Neuronal stem cell (in vitro differentiated cells): Measurements from ENCODE around the gene ILF3.

Experiments used
- DNase-seq: peaks from one replicate; pipeline ENCODE4 v3.0.0-alpha.2; 2013; ENCODE audit warnings: low spot score
- H2AFZ ChIP-seq: one replicate; pipeline ENCODE4 v1.6.1; 2013; ENCODE audit warnings: mild to moderate bottlenecking, low read length, inconsistent platforms
- H2AK5ac ChIP-seq: 2 replicates; pipeline ENCODE4 v1.6.1; 2013; ENCODE audit warnings: low read depth, mild to moderate bottlenecking, inconsistent platforms, low read length, moderate library complexity, mixed read lengths
- H2BK120ac ChIP-seq: 2 replicates; pipeline ENCODE4 v1.6.1; 2013; ENCODE audit warnings: low read depth, mild to moderate bottlenecking, inconsistent platforms, low read length, moderate library complexity, mixed read lengths
- H2BK12ac ChIP-seq: one replicate; pipeline ENCODE4 v1.6.1; 2013; ENCODE audit warnings: low read length, inconsistent platforms
- H2BK15ac ChIP-seq: 2 replicates; pipeline ENCODE4 v1.6.1; 2013; ENCODE audit warnings: mild to moderate bottlenecking, low read length, inconsistent platforms, mixed read lengths
- H2BK5ac ChIP-seq: one replicate; pipeline ENCODE4 v1.6.1; 2013; ENCODE audit warnings: inconsistent platforms, mild to moderate bottlenecking, low read length, moderate library complexity
- H3K14ac ChIP-seq: one replicate; pipeline ENCODE4 v1.6.1; 2013; ENCODE audit warnings: low read length, inconsistent platforms
- H3K18ac ChIP-seq: 2 replicates; pipeline ENCODE4 v1.6.1; 2013; ENCODE audit warnings: low read length, inconsistent platforms
- H3K23ac ChIP-seq: 2 replicates; pipeline ENCODE4 v1.6.1; 2013; ENCODE audit warnings: low read depth, mild to moderate bottlenecking, mixed read lengths, low read length, inconsistent platforms; ENCODE audit not compliant: poor library complexity
- H3K27ac ChIP-seq: replicated peaks from 3 replicates; pipeline ENCODE4 v1.5.1; 2013; ENCODE audit warnings: low read length, inconsistent platforms
- H3K27me3 ChIP-seq, 3 experiments: 2 replicates each; pipeline ENCODE4 v1.6.1; 2013; ENCODE audit warnings: low read length in 3 of 3, mild to moderate bottlenecking in 2 of 3, inconsistent platforms in 1 of 3, low read depth in 1 of 3, mixed read lengths in 1 of 3, moderate library complexity in 1 of 3; ENCODE audit not compliant: control insufficient read depth in 3 of 3, insufficient read depth in 3 of 3
- H3K36me3 ChIP-seq, 2 donors: replicated peaks in 1 of 2; 2 replicates each; pipeline ENCODE4 v1.6.1; 2013; ENCODE audit warnings: low read length in 2 of 2; ENCODE audit not compliant: control insufficient read depth in 2 of 2, insufficient read depth in 2 of 2
- H3K4ac ChIP-seq: 2 replicates; pipeline ENCODE4 v1.6.1; 2013; ENCODE audit warnings: inconsistent platforms, mild to moderate bottlenecking, low read length, moderate library complexity
- H3K4me1 ChIP-seq, 2 donors: 1 replicate in 1 of 2; 2 replicates in 1 of 2; pipeline ENCODE4 v1.6.1; 2013; ENCODE audit warnings: low read length in 2 of 2, low read depth in 1 of 2; ENCODE audit not compliant: control insufficient read depth in 2 of 2, insufficient read depth in 1 of 2
- H3K4me2 ChIP-seq: one replicate; pipeline ENCODE4 v1.6.1; 2013; ENCODE audit warnings: mild to moderate bottlenecking, low read length, inconsistent platforms; ENCODE audit not compliant: insufficient read depth, poor library complexity, severe bottlenecking
- H3K4me3 ChIP-seq, 2 donors: 2 replicates each; pipeline ENCODE4 v1.5.1; 2013; ENCODE audit warnings: low read length in 2 of 2, mild to moderate bottlenecking in 2 of 2, inconsistent platforms in 1 of 2, moderate library complexity in 1 of 2
- H3K79me1 ChIP-seq: one replicate; pipeline ENCODE4 v1.6.1; 2013; ENCODE audit warnings: low read depth, mild to moderate bottlenecking, inconsistent platforms, low read length, moderate library complexity
- H3K9ac ChIP-seq: one replicate; pipeline ENCODE4 v1.6.1; 2013; ENCODE audit warnings: mild to moderate bottlenecking, low read depth, low read length, inconsistent platforms; ENCODE audit not compliant: poor library complexity
- H3K9me3 ChIP-seq, 2 donors: replicated peaks in 1 of 2; 2 replicates each; pipeline versions ENCODE3 to v1.6.1; 2013; ENCODE audit warnings: low read length in 2 of 2, mild to moderate bottlenecking in 2 of 2, inconsistent platforms in 1 of 2, low read depth in 1 of 2, mixed read lengths in 1 of 2, moderate library complexity in 1 of 2; ENCODE audit not compliant: control insufficient read depth in 2 of 2, insufficient read depth in 1 of 2
- H4K8ac ChIP-seq: one replicate; pipeline ENCODE4 v1.6.1; 2013; ENCODE audit warnings: low read depth, mild to moderate bottlenecking, inconsistent platforms, low read length, moderate library complexity
- H4K91ac ChIP-seq: one replicate; pipeline ENCODE4 v1.6.1; 2013; ENCODE audit warnings: low read length, low read depth, mild to moderate bottlenecking, inconsistent platforms; ENCODE audit not compliant: poor library complexity
- WGBS, 2 donors: extraction: QIAGEN DNeasy Blood & Tissue Kit; methylation state at CpG; one replicate each; pipeline ENCODE4 v1.1.7; 2013; ENCODE audit warnings: missing lambda C conversion rate in 2 of 2, mixed read lengths in 1 of 2; ENCODE audit not compliant: insufficient read length in 2 of 2, insufficient replicate concordance in 1 of 2; ENCODE audit errors: extremely low coverage in 2 of 2; 5-methylcytosine and 5-hydroxymethylcytosine counted together

The ILF3 gene

GRCh38 chr19:10637894-10638293, 16.3 kb upstream of the ILF3 start:
- Histone ChIP-seq H2BK15ac (no peak overlapping the region), H3K4me2 (no peak overlapping the region), H4K91ac (no peak overlapping the region), H3K4me1 (peaks cover 0 to 3% of the 10 kb centered on the region in 2 donors), H3K9ac (no peak overlapping the region), H3K9me3 (no peaks in the 10 kb centered on the region), H2BK5ac (no peak overlapping the region), H3K36me3 (peaks cover 46 to 96% of the 10 kb centered on the region in 2 donors), H3K79me1 (peaks cover 2% of the 10 kb centered on the region), H3K14ac (no peak overlapping the region), H3K27ac (no peak overlapping the region), H2AK5ac (no peak overlapping the region), H4K8ac (no peak overlapping the region), H3K27me3 (no peaks in the 10 kb centered on the region), H2AFZ (no peak overlapping the region), H3K23ac (no peak overlapping the region), H3K4ac (no peak overlapping the region), H2BK12ac (no peak overlapping the region), H3K18ac (no peak overlapping the region), H3K4me3 (no peak overlapping the region), H2BK120ac (no peak overlapping the region)
- WGBS, 2 donors, result no CpG with 5 or more reads among the region's 8 CpGs
- DNase-seq, result no peak

DNA sequence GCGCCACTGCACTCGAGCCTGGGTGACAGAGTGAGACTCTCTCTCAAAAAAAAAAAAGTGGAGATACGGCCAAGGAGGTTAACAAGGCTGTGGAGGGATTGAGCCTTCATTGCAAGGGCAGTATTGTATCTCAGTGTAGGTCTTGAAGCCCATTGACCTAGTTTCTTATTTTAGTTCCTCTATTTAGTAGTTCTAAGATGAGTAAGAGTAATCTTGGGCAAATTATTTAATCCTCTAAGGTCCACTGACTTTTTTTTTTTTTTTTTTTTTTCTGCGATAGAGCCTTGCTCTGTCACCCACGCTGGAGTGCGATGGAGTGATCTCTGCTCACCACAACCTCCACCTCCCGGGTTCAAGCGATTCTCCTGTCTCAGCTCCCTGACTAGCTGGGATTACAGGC, 14.3 kb upstream of the ILF3 start:
- H2BK15ac ChIP-seq, result no peak overlapping the region
- no peak overlapping the region for H3K4ac ChIP-seq
- H4K8ac ChIP-seq, result no peak overlapping the region
- no peak overlapping the region for H2BK5ac ChIP-seq
- no peak overlapping the region for H3K18ac ChIP-seq
- peaks cover 10 to 15% of the 10 kb centered on the region in 2 donors for H3K4me1 ChIP-seq
- no peak overlapping the region for H4K91ac ChIP-seq
- H2BK12ac ChIP-seq, result no peak overlapping the region
- H3K9ac ChIP-seq, result no peak overlapping the region
- H2AFZ ChIP-seq, result no peak overlapping the region
- H3K79me1 ChIP-seq, result peaks cover 2% of the 10 kb centered on the region
- no peaks in the 10 kb centered on the region for H3K9me3 ChIP-seq
- H3K4me2 ChIP-seq, result no peak overlapping the region
- H3K4me3 ChIP-seq, result no peak overlapping the region
- peaks cover 44 to 98% of the 10 kb centered on the region in 2 donors for H3K36me3 ChIP-seq
- no peak for DNase-seq
- H3K27ac ChIP-seq, result no peak overlapping the region
- no peaks in the 10 kb centered on the region for H3K27me3 ChIP-seq
- no peak overlapping the region for H2AK5ac ChIP-seq
- H3K14ac ChIP-seq, result no peak overlapping the region
- no peak overlapping the region for H2BK120ac ChIP-seq
- H3K23ac ChIP-seq, result no peak overlapping the region
- WGBS, 2 donors, result no CpG with 5 or more reads among the region's 8 CpGs

DNA sequence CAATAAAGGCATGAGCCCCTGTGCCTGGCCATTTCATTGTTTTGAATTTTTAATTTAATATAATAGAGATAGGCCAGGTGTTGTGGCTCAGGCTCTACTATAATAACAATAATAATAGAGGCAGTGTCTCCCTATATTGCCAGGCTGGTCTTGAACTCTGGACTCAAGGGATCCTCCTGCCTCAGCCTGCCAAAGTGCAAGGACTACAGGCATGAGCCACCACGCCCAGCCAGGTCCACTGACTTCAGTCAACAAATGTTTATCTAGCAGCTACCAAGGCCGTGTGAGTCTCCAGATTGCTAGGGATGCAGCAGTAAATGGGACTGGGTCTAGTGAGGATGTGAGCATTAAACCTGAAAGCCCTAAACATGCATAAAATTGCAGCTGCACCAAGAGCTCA, 13.8 kb upstream of the ILF3 start:
- Histone ChIP-seq H3K4me3 (peak overlapping the region in 1 of 2 donors; percentile 63), H3K14ac (no peak overlapping the region), H3K36me3 (peaks cover 38 to 93% of the 10 kb centered on the region in 2 donors), H3K9ac (no peak overlapping the region), H3K4me1 (peaks cover 10 to 15% of the 10 kb centered on the region in 2 donors), H4K8ac (no peak overlapping the region), H3K9me3 (no peaks in the 10 kb centered on the region), H3K18ac (no peak overlapping the region), H2BK120ac (no peak overlapping the region), H2AK5ac (no peak overlapping the region), H3K23ac (no peak overlapping the region), H3K27me3 (no peaks in the 10 kb centered on the region), H4K91ac (no peak overlapping the region), H3K27ac (no peak overlapping the region), H2AFZ (no peak overlapping the region), H3K79me1 (peaks cover 2% of the 10 kb centered on the region), H2BK12ac (no peak overlapping the region), H2BK5ac (no peak overlapping the region), H3K4ac (no peak overlapping the region), H3K4me2 (no peak overlapping the region), H2BK15ac (no peak overlapping the region)
- no CpG with 5 or more reads among the region's 2 CpGs for WGBS, 2 donors
- DNase-seq, result no peak

GRCh38 chr19:10641248-10641647, 12.9 kb upstream of the ILF3 start:
- Histone ChIP-seq H3K9me3 (no peaks in the 10 kb centered on the region), H3K4me2 (peak overlapping the region; percentile 11), H4K91ac (no peak overlapping the region), H3K4me3 (no peak overlapping the region), H3K79me1 (peaks cover 2% of the 10 kb centered on the region), H3K14ac (no peak overlapping the region), H2BK12ac (no peak overlapping the region), H2AFZ (no peak overlapping the region), H3K36me3 (peaks cover 33 to 84% of the 10 kb centered on the region in 2 donors), H2BK120ac (no peak overlapping the region), H3K18ac (no peak overlapping the region), H4K8ac (no peak overlapping the region), H2BK15ac (no peak overlapping the region), H3K9ac (no peak overlapping the region), H3K23ac (no peak overlapping the region), H3K27ac (no peak overlapping the region), H3K4ac (no peak overlapping the region), H2BK5ac (no peak overlapping the region), H2AK5ac (no peak overlapping the region), H3K4me1 (peaks cover 10 to 15% of the 10 kb centered on the region in 2 donors), H3K27me3 (no peaks in the 10 kb centered on the region)
- no CpG with 5 or more reads among the region's 4 CpGs for WGBS, 2 donors
- DNase-seq, result no peak
